Gastrocnemius medialis (tissue), 4 donors: ENCODE data around the gene SIAE. TPM values are rescaled to one million over a fixed set of nuclear protein-coding genes. Genes with fewer than 3 reads are reported as not detected.

Experiments used
- ATAC-seq, 2 donors: fragments of 150-250 bp; one replicate each; pipeline ENCODE4 v1.9.1; 2016
- DNase-seq, 2 donors: peaks; one replicate each; pipeline ENCODE4 v3.0.0-alpha.2; 2019
- H3K27ac ChIP-seq, 4 donors: fragments of 200-600 bp; sonication (generic); 1 replicate in 1 of 4; 2 replicates in 3 of 4; pipeline ENCODE4 v1.5.1; 2016 to 2018; ENCODE audit warnings: mild to moderate bottlenecking in 2 of 4, moderate library complexity in 1 of 4
- H3K27me3 ChIP-seq, 3 donors: fragments of 200-600 bp; sonication (generic) in 2 of 3; 1 replicate in 1 of 3; 2 replicates in 2 of 3; pipeline versions ENCODE4 v1.5.1 to v1.6.0; 2016 to 2019; ENCODE audit warnings: mild to moderate bottlenecking in 1 of 3, moderate library complexity in 1 of 3
- H3K36me3 ChIP-seq, 2 donors: fragments of 200-600 bp; sonication (generic) in 1 of 2; one replicate each; pipeline ENCODE4 v1.5.1; 2017 to 2018
- H3K4me1 ChIP-seq, 2 donors: fragments of 200-600 bp; sonication (generic) in 1 of 2; one replicate each; pipeline ENCODE4 v1.5.1; 2016 to 2017; ENCODE audit warnings: mild to moderate bottlenecking in 2 of 2
- H3K4me3 ChIP-seq, 4 donors: fragments of 200-600 bp; sonication (generic) in 3 of 4; 1 replicate in 1 of 4; 2 replicates in 3 of 4; pipeline ENCODE4 v1.5.1; 2016 to 2019; ENCODE audit warnings: mild to moderate bottlenecking in 2 of 4
- H3K9me3 ChIP-seq, 3 donors: fragments of 200-600 bp; sonication (generic) in 2 of 3; 1 replicate in 1 of 3; 2 replicates in 2 of 3; pipeline ENCODE4 v1.5.1; 2016 to 2019
- POLR2A ChIP-seq, 2 donors: fragments of 450-650 bp; IDR thresholded peaks; one replicate each; pipeline ENCODE4 v1.6.1; 2017; ENCODE audit warnings: antibody characterized with exemption in 2 of 2, mild to moderate bottlenecking in 2 of 2, moderate library complexity in 2 of 2
- in situ Hi-C, 4 donors: fragments of 200-750 bp; cut with MboI; loops; one replicate each; pipeline versions ENCODE4 v1.15.0 to v1.8.0; 2017; ENCODE audit warnings: low sequenced_read_pairs in 4 of 4
- intact Hi-C: fragments of 100-400 bp; cut with DNase I; formaldehyde crosslinking; loops from one replicate; pipeline ENCODE4 v1.15.1; 2023; ENCODE audit warnings: low total_unique reads
- total RNA-seq, 4 donors: library from RNA; depleted of rRNA; stranded (reverse); fragments of >200 nt; gene quantifications; one replicate each; pipeline versions ENCODE4 v1.1.0 to v1.2.3, GENCODE V29; 2016
- TF ChIP-seq, protein P1 (sequence below), 5 experiments: fragments of 450-650 bp in 3 of 5; fragments of 200-600 bp in 2 of 5; sonication (generic) in 2 of 5; IDR thresholded peaks in 4 of 5; conservative IDR thresholded peaks in 1 of 5; 1 replicate in 4 of 5; 2 replicates in 1 of 5; pipeline ENCODE4 v1.5.1; 2016 to 2019; ENCODE audit warnings: antibody characterized with exemption in 5 of 5, mild to moderate bottlenecking in 3 of 5, moderate library complexity in 3 of 5

SIAE gene
- total RNA-seq, 4 donors from 2014 or later, result 8.2 to 12.7 (median 10.1) TPM

DNA sequence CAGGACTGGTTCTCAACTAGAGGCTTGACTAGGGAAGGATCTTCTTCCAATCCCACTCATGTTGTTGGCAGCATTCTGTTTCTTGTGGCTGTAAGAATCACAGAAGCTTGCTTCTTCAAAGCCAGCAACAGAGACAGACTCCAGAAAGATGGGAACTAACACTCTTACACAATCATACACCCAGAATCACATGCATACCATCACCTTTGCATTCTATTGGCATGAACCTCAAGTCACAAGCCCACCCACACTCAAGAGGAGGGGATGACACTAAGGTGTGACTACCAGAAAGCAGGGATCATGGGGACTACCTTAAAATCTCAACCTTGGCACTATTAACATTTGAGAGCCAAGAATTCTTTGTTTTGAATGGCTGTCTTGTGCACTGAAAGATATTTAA, 75.9 kb downstream of the SIAE start:
- H3K4me3 ChIP-seq, result no peak overlapping the region
- TF ChIP-seq, protein P1, sequence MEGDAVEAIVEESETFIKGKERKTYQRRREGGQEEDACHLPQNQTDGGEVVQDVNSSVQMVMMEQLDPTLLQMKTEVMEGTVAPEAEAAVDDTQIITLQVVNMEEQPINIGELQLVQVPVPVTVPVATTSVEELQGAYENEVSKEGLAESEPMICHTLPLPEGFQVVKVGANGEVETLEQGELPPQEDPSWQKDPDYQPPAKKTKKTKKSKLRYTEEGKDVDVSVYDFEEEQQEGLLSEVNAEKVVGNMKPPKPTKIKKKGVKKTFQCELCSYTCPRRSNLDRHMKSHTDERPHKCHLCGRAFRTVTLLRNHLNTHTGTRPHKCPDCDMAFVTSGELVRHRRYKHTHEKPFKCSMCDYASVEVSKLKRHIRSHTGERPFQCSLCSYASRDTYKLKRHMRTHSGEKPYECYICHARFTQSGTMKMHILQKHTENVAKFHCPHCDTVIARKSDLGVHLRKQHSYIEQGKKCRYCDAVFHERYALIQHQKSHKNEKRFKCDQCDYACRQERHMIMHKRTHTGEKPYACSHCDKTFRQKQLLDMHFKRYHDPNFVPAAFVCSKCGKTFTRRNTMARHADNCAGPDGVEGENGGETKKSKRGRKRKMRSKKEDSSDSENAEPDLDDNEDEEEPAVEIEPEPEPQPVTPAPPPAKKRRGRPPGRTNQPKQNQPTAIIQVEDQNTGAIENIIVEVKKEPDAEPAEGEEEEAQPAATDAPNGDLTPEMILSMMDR (IDR thresholded peaks at IDR 0.05 in 4 of 5, conservative IDR thresholded peaks at IDR 0.05 in 1 of 5), result no peak
- TF ChIP-seq POLR2A (IDR thresholded peaks at IDR 0.05), result no peak
- intact Hi-C loops (no loop called here), in situ Hi-C loops (loop anchor here (25.0 kb wide), 2 partner anchors 185 to 535 kb away; partner anchors contain the start of gene OR8B4 (in 1 of the 4))
- H3K27ac ChIP-seq, result no peak overlapping the region
- H3K4me1 ChIP-seq, result no peaks in the 10 kb centered on the region
- H3K36me3 ChIP-seq, result no peaks in the 10 kb centered on the region
- no peak for ATAC-seq
- H3K27me3 ChIP-seq, result no peaks in the 10 kb centered on the region
- H3K9me3 ChIP-seq, result no peaks in the 10 kb centered on the region
- no peak for DNase-seq

DNA sequence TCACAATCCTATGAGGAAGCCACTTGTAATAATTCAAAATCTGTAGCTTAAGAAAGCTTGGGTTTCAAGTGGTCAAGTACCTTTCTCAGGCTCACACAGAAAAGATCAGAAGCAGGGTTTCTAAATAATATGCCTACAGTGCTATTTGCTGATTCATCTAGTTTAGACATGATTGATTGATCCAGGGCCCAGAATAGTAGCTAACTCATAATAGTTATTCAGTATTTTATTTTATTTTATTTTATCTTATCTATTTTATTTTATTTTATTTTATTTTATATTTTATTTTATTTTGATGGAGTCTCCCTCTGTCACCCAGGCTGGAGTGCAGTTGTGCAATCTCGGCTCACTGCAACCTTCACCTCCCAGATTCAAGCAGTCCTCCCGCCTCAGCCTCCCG, 78.2 kb downstream of the SIAE start:
- H3K27me3 ChIP-seq, result no peaks in the 10 kb centered on the region
- TF ChIP-seq, protein P1 (IDR thresholded peaks at IDR 0.05 in 4 of 5, conservative IDR thresholded peaks at IDR 0.05 in 1 of 5), result no peak
- TF ChIP-seq POLR2A (IDR thresholded peaks at IDR 0.05), result no peak
- no peak overlapping the region for H3K4me3 ChIP-seq
- intact Hi-C loops, result no loop called here
- no peaks in the 10 kb centered on the region for H3K9me3 ChIP-seq
- DNase-seq (no peak), ATAC-seq (no peak)
- no peaks in the 10 kb centered on the region for H3K36me3 ChIP-seq
- no peaks in the 10 kb centered on the region for H3K4me1 ChIP-seq
- no peak overlapping the region for H3K27ac ChIP-seq
- in situ Hi-C loops, result loop anchor here (25.0 kb wide), 2 partner anchors 183 to 533 kb away; partner anchors contain the start of gene OR8B4 (in 1 of the 4)

DNA sequence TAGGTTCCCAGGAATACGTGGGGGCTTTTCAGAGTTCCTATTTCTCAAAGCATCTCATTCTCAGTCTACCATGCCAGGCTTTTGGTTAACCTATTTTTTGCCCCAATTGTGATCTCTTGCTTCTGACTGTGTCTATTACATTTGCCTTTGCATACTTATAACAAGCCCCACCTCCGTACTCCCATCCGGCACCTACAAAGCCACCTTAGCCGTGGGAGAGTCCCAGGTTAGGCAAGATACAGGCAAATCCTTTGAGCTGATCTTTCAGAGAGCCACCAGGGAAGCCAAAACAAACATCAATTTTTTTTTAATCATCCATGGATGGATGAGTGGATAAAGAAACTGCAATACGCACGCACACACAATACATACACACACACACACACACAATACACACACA, 80.9 kb downstream of the SIAE start:
- Histone ChIP-seq H3K27me3 (no peaks in the 10 kb centered on the region), H3K36me3 (no peaks in the 10 kb centered on the region), H3K9me3 (no peaks in the 10 kb centered on the region), H3K4me3 (no peak overlapping the region), H3K4me1 (no peaks in the 10 kb centered on the region), H3K27ac (no peak overlapping the region)
- ATAC-seq (no peak), DNase-seq (no peak)
- intact Hi-C loops, result no loop called here
- in situ Hi-C loops, result loop anchor here (25.0 kb wide), 2 partner anchors 180 to 530 kb away; partner anchors contain the start of gene OR8B4 (in 1 of the 4)
- TF ChIP-seq POLR2A (IDR thresholded peaks at IDR 0.05), result no peak
- TF ChIP-seq, protein P1 (IDR thresholded peaks at IDR 0.05 in 4 of 5, conservative IDR thresholded peaks at IDR 0.05 in 1 of 5), result no peak

DNA sequence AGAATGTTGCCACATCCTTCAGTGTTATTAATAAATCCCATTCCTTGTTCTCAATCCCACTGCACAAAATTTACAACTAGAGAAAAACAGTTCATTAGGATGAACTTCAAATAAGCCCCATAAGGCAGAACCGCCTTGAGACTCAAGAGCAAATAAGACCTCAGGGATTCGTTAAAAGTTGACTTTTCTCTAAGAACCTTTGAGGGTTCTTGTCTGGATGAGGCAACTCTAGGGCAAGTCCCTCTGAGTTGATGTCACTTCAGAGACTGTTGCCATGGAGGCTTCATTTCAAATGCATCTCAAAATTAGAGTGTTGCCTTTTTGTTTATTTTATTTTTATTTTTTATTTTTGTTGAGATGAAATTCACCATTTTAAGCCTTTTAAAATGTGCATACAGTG, 82.1 kb downstream of the SIAE start:
- TF ChIP-seq POLR2A (IDR thresholded peaks at IDR 0.05), result no peak
- TF ChIP-seq, protein P1 (IDR thresholded peaks at IDR 0.05 in 4 of 5, conservative IDR thresholded peaks at IDR 0.05 in 1 of 5), result no peak
- intact Hi-C loops (no loop called here), in situ Hi-C loops (loop anchor here (25.0 kb wide), 2 partner anchors 179 to 529 kb away; partner anchors contain the start of gene OR8B4 (in 1 of the 4))
- H3K36me3 ChIP-seq, result no peaks in the 10 kb centered on the region
- H3K27me3 ChIP-seq, result no peaks in the 10 kb centered on the region
- ATAC-seq, result no peak
- H3K4me3 ChIP-seq, result no peak overlapping the region
- no peaks in the 10 kb centered on the region for H3K9me3 ChIP-seq
- no peaks in the 10 kb centered on the region for H3K4me1 ChIP-seq
- H3K27ac ChIP-seq, result no peak overlapping the region
- DNase-seq, result no peak
